Suprapubic skin (tissue), 4 donors: ENCODE results near the gene MATCAP1. TPM values are rescaled to one million over a fixed set of nuclear protein-coding genes. Genes with fewer than 3 reads are reported as not detected.

ENCODE experiments used
- DNase-seq, 2 donors: peaks; one replicate each; pipeline ENCODE4 v3.0.0-alpha.2; 2019; ENCODE audit warnings: low spot score in 2 of 2
- H3K27ac ChIP-seq: fragments of 200-600 bp; sonication (generic); one replicate; pipeline ENCODE4 v1.5.1; 2019
- H3K27me3 ChIP-seq: fragments of 200-600 bp; sonication (generic); one replicate; pipeline ENCODE4 v1.5.1; 2019
- H3K36me3 ChIP-seq: fragments of 200-600 bp; sonication (generic); one replicate; pipeline ENCODE4 v1.5.1; 2019
- H3K4me1 ChIP-seq: fragments of 200-600 bp; sonication (generic); one replicate; pipeline ENCODE4 v1.5.1; 2019
- H3K4me3 ChIP-seq: fragments of 200-600 bp; sonication (generic); one replicate; pipeline ENCODE4 v1.5.1; 2019; ENCODE audit warnings: mild to moderate bottlenecking
- H3K9me3 ChIP-seq: fragments of 200-600 bp; sonication (generic); one replicate; pipeline ENCODE4 v1.5.1; 2019
- CTCF ChIP-seq, 2 donors: fragments of 200-600 bp in 1 of 2; fragments of 450-650 bp in 1 of 2; sonication (generic) in 1 of 2; IDR thresholded peaks; one replicate each; pipeline ENCODE4 v1.5.1; 2016 to 2019; ENCODE audit warnings: antibody characterized with exemption in 2 of 2, mild to moderate bottlenecking in 1 of 2, moderate library complexity in 1 of 2
- EP300 ChIP-seq: sonication (generic); formaldehyde crosslinking; IDR thresholded peaks from one replicate; pipeline ENCODE4 v1.6.1; 2017; ENCODE audit warnings: antibody characterized with exemption
- POLR2A ChIP-seq, 2 donors: fragments of 450-650 bp; IDR thresholded peaks; one replicate each; pipeline ENCODE4 v1.6.1; 2017; ENCODE audit warnings: antibody characterized with exemption in 2 of 2, mild to moderate bottlenecking in 2 of 2, moderate library complexity in 2 of 2
- POLR2AphosphoS5 ChIP-seq, 3 donors: sonication (generic); formaldehyde crosslinking; IDR thresholded peaks; one replicate each; pipeline ENCODE4 v1.6.1; 2017; ENCODE audit warnings: antibody characterized with exemption in 3 of 3
- WGBS: methylation state at CpG from one replicate; pipeline ENCODE4 v1.1.5; 2018; 5-methylcytosine and 5-hydroxymethylcytosine counted together
- total RNA-seq, 4 donors: library from RNA; depleted of rRNA; stranded (reverse); fragments of >200 nt; gene quantifications; one replicate each; pipeline ENCODE4 v1.1.0, GENCODE V29; 2016

The MATCAP1 gene
- total RNA-seq, 4 donors from 2014 or later: 14.2 to 30.0 (median 17.3) TPM

GRCh38 chr16:67161595-67162058, 22.1 kb downstream of the MATCAP1 start:
- H3K4me3 ChIP-seq: peak overlapping the region; percentile 91
- H3K9me3 ChIP-seq: no peaks in the 10 kb centered on the region
- WGBS: 61% methylated on average over 21 of the region's 25 CpGs
- no peak for DNase-seq
- peaks cover 5% of the 10 kb centered on the region for H3K36me3 ChIP-seq
- TF ChIP-seq POLR2A (IDR thresholded peaks at IDR 0.05): no peak
- no peak for TF ChIP-seq EP300
- no peak for TF ChIP-seq CTCF (IDR thresholded peaks at IDR 0.05)
- no peak for TF ChIP-seq POLR2AphosphoS5 (IDR thresholded peaks at IDR 0.05)
- H3K27ac ChIP-seq: no peak overlapping the region
- peaks cover 75% of the 10 kb centered on the region for H3K4me1 ChIP-seq
- no peaks in the 10 kb centered on the region for H3K27me3 ChIP-seq

- peaks cover 73% of the 10 kb centered on the region for H3K4me1 ChIP-seq
- TF ChIP-seq POLR2A (IDR thresholded peaks at IDR 0.05) (no peak), POLR2AphosphoS5 (IDR thresholded peaks at IDR 0.05) (no peak), EP300 (no peak), CTCF (IDR thresholded peaks at IDR 0.05) (no peak)
- WGBS: 15% methylated on average over 13 of the region's 34 CpGs
These were observed 24.8 kb downstream of the MATCAP1 start for GRCh38 chr16:67158637-67159600.

GRCh38 chr16:67157892-67158635, 25.7 kb downstream of the MATCAP1 start:
- 72% methylated on average over 7 of the region's 7 CpGs for WGBS
- TF ChIP-seq CTCF (IDR thresholded peaks at IDR 0.05) (no peak), EP300 (no peak), POLR2A (IDR thresholded peaks at IDR 0.05) (no peak), POLR2AphosphoS5 (IDR thresholded peaks at IDR 0.05) (no peak)
- H3K36me3 ChIP-seq: no peaks in the 10 kb centered on the region
- no peak overlapping the region for H3K4me3 ChIP-seq
- H3K27ac ChIP-seq: no peak overlapping the region
- DNase-seq: no peak
- H3K9me3 ChIP-seq: no peaks in the 10 kb centered on the region
- no peaks in the 10 kb centered on the region for H3K27me3 ChIP-seq
- peaks cover 64% of the 10 kb centered on the region for H3K4me1 ChIP-seq

More at GRCh38 chr16:67158637-67159600, 24.8 kb downstream of the MATCAP1 start:
- H3K36me3 ChIP-seq: no peaks in the 10 kb centered on the region
- H3K9me3 ChIP-seq: no peaks in the 10 kb centered on the region
- peak overlapping the region; percentile 86 for H3K27ac ChIP-seq
- H3K4me3 ChIP-seq: peak overlapping the region; percentile 91
- no peak for DNase-seq
- H3K27me3 ChIP-seq: no peaks in the 10 kb centered on the region

GRCh38 chr16:67157106-67157748, 26.5 kb downstream of the MATCAP1 start:
- Histone ChIP-seq H3K27me3 (no peaks in the 10 kb centered on the region), H3K36me3 (no peaks in the 10 kb centered on the region), H3K9me3 (no peaks in the 10 kb centered on the region), H3K27ac (no peak overlapping the region), H3K4me3 (no peak overlapping the region), H3K4me1 (peaks cover 56% of the 10 kb centered on the region)
- TF ChIP-seq POLR2AphosphoS5 (IDR thresholded peaks at IDR 0.05) (no peak), CTCF (IDR thresholded peaks at IDR 0.05) (no peak), EP300 (no peak), POLR2A (IDR thresholded peaks at IDR 0.05) (no peak)
- 44% methylated on average over 7 of the region's 7 CpGs for WGBS
- no peak for DNase-seq
